Osteocyte (in vitro differentiated cells): Measurements from ENCODE around the gene HOXC9. TPM values are rescaled to one million over a fixed set of nuclear protein-coding genes. Genes with fewer than 3 reads are reported as not detected.
A peak's percentile ranks its signal among the peaks of the same experiment; 100 is the strongest.

Experiments used
- DNase-seq: peaks from one replicate; pipeline ENCODE4 v3.0.0; 2021; ENCODE audit warnings: mixed read lengths; ENCODE audit not compliant: unreplicated experiment; ENCODE audit errors: extremely low spot score
- H3K27ac Mint-ChIP-seq: one replicate; pipeline ENCODE4 v1.8.0; 2021; ENCODE audit warnings: mild to moderate bottlenecking, mixed read lengths; ENCODE audit not compliant: unreplicated experiment
- H3K27me3 Mint-ChIP-seq: one replicate; pipeline ENCODE4 v1.8.0; 2021; ENCODE audit warnings: mixed read lengths; ENCODE audit not compliant: unreplicated experiment
- H3K36me3 Mint-ChIP-seq: one replicate; pipeline ENCODE4 v1.8.0; 2021; ENCODE audit warnings: mixed read lengths; ENCODE audit not compliant: unreplicated experiment
- H3K4me1 Mint-ChIP-seq: one replicate; pipeline ENCODE4 v1.8.0; 2021; ENCODE audit warnings: mixed read lengths; ENCODE audit not compliant: unreplicated experiment
- H3K4me3 Mint-ChIP-seq: one replicate; pipeline ENCODE4 v1.8.0; 2021; ENCODE audit warnings: mild to moderate bottlenecking, moderate library complexity, mixed read lengths; ENCODE audit not compliant: unreplicated experiment
- H3K9me3 Mint-ChIP-seq: one replicate; pipeline ENCODE4 v1.8.0; 2021; ENCODE audit warnings: mixed read lengths; ENCODE audit not compliant: unreplicated experiment
- CTCF ChIP-seq: fragments of 200-600 bp; sonication (generic); IDR thresholded peaks from 2 replicates; pipeline ENCODE4 v1.5.0; 2021; ENCODE audit warnings: antibody characterized with exemption, mild to moderate bottlenecking, moderate library complexity
- total RNA-seq: library from RNA; stranded (reverse); gene quantifications from 2 replicates; pipeline ENCODE4 v1.2.1, GENCODE V29; 2021

HOXC9 gene
- total RNA-seq, 1 donor from 2014 or later: not detected

GRCh38 chr12:54017027-54017788 is 17.2 kb downstream of the HOXC9 start:
- no peaks in the 10 kb centered on the region for H3K9me3 Mint-ChIP-seq
- TF ChIP-seq CTCF: no peak
- peaks cover 82% of the 10 kb centered on the region for H3K27me3 Mint-ChIP-seq
- H3K4me3 Mint-ChIP-seq: peak overlapping the region; percentile 71
- no peak overlapping the region for H3K27ac Mint-ChIP-seq
- H3K4me1 Mint-ChIP-seq: peaks cover 16% of the 10 kb centered on the region
- H3K36me3 Mint-ChIP-seq: no peaks in the 10 kb centered on the region
- no peak for DNase-seq

GRCh38 chr12:54017878-54018467 is 18.0 kb downstream of the HOXC9 start:
- Mint-ChIP-seq H3K27ac (no peak overlapping the region), H3K9me3 (no peaks in the 10 kb centered on the region), H3K4me1 (peaks cover 16% of the 10 kb centered on the region), H3K4me3 (peak overlapping the region; percentile 71), H3K27me3 (peaks cover 83% of the 10 kb centered on the region), H3K36me3 (no peaks in the 10 kb centered on the region)
- TF ChIP-seq CTCF: no peak
- no peak for DNase-seq

- no peak for DNase-seq
- H3K27ac Mint-ChIP-seq: no peak overlapping the region
- H3K4me3 Mint-ChIP-seq: peak overlapping the region; percentile 71
- H3K4me1 Mint-ChIP-seq: peaks cover 16% of the 10 kb centered on the region
- H3K9me3 Mint-ChIP-seq: no peaks in the 10 kb centered on the region
- H3K36me3 Mint-ChIP-seq: no peaks in the 10 kb centered on the region
- H3K27me3 Mint-ChIP-seq: peaks cover 83% of the 10 kb centered on the region
- TF ChIP-seq CTCF: no peak
Observed at GRCh38 chr12:54018468-54018984, 18.6 kb downstream of the HOXC9 start.

- Mint-ChIP-seq H3K4me3 (peak overlapping the region; percentile 22), H3K9me3 (no peaks in the 10 kb centered on the region), H3K36me3 (no peaks in the 10 kb centered on the region), H3K4me1 (peaks cover 16% of the 10 kb centered on the region), H3K27me3 (peaks cover 83% of the 10 kb centered on the region), H3K27ac (no peak overlapping the region)
- no peak for TF ChIP-seq CTCF
- no peak for DNase-seq
Observed at GRCh38 chr12:54019091-54019811, 19.3 kb downstream of the HOXC9 start.
